OCI-LY1 (cell line): ENCODE measurements around the gene VWC2.

Source experiments
- H2AFZ ChIP-seq: fragments of 200-600 bp; sonication (generic), shearing (Covaris generic); 2 replicates; pipeline ENCODE4 v1.6.0; 2014; ENCODE audit warnings: antibody characterized with exemption, mild to moderate bottlenecking, low read length
- H3F3A ChIP-seq: fragments of 200-600 bp; sonication (generic), shearing (Covaris generic); 2 replicates; pipeline ENCODE4 v1.6.0; 2014; ENCODE audit warnings: mild to moderate bottlenecking, antibody characterized with exemption, low read length, moderate library complexity; ENCODE audit not compliant: insufficient read depth
- H3K27ac ChIP-seq: fragments of 200-600 bp; sonication (generic); 2 replicates; pipeline ENCODE4 v1.5.1; 2014; ENCODE audit warnings: low read length, mixed run types, mild to moderate bottlenecking, low read depth; ENCODE audit not compliant: poor library complexity, severe bottlenecking
- H3K27me3 ChIP-seq: fragments of 200-600 bp; sonication (generic); 2 replicates; pipeline ENCODE4 v1.6.0; 2014; ENCODE audit warnings: antibody characterized with exemption, mild to moderate bottlenecking, low read length, moderate library complexity; ENCODE audit not compliant: insufficient read depth
- H3K36me3 ChIP-seq: fragments of 200-600 bp; sonication (generic); 2 replicates; pipeline ENCODE4 v1.6.1; 2014; ENCODE audit warnings: mild to moderate bottlenecking, antibody characterized with exemption, low read length, moderate library complexity, mixed read lengths; ENCODE audit not compliant: insufficient read depth
- H3K4me1 ChIP-seq: fragments of 200-600 bp; sonication (generic); 2 replicates; pipeline ENCODE4 v1.5.1; 2014; ENCODE audit warnings: mild to moderate bottlenecking, low read length, moderate library complexity; ENCODE audit not compliant: insufficient read depth, severe bottlenecking
- H3K4me2 ChIP-seq: fragments of 200-600 bp; sonication (generic), shearing (Covaris generic); 2 replicates; pipeline ENCODE4 v1.6.1; 2014; ENCODE audit warnings: low read length
- H3K4me3 ChIP-seq: fragments of 200-600 bp; sonication (generic); 2 replicates; pipeline ENCODE4 v1.5.1; 2014; ENCODE audit warnings: low read length, low read depth, mild to moderate bottlenecking, mixed read lengths; ENCODE audit not compliant: poor library complexity, severe bottlenecking
- H3K79me2 ChIP-seq: fragments of 200-600 bp; shearing (Covaris generic); 2 replicates; pipeline ENCODE4 v1.6.1; 2016; ENCODE audit warnings: mixed run types, low read length, mixed read lengths; ENCODE audit not compliant: insufficient read depth
- H3K9ac ChIP-seq: fragments of 200-600 bp; sonication (generic), shearing (Covaris generic); 2 replicates; pipeline ENCODE4 v1.6.1; 2014; ENCODE audit warnings: mild to moderate bottlenecking, low read length, mixed read lengths
- H3K9me2 ChIP-seq: fragments of 200-600 bp; sonication (generic), shearing (Covaris generic); 2 replicates; pipeline ENCODE4 v1.6.1; 2014; ENCODE audit warnings: low read depth, mild to moderate bottlenecking, low read length, mixed read lengths
- H3K9me3 ChIP-seq: fragments of 200-600 bp; shearing (Covaris generic); 2 replicates; pipeline ENCODE4 v1.6.1; 2014; ENCODE audit warnings: low read length, mixed read lengths
- H4K20me1 ChIP-seq: fragments of 200-600 bp; sonication (generic), shearing (Covaris generic); 2 replicates; pipeline ENCODE4 v1.6.0; 2016; ENCODE audit warnings: mild to moderate bottlenecking, low read length; ENCODE audit not compliant: insufficient read depth
- CTCF ChIP-seq: fragments of 200-600 bp; sonication (generic), shearing (Covaris generic); IDR thresholded peaks from 2 replicates; pipeline ENCODE4 v1.5.1; 2017; ENCODE audit warnings: mild to moderate bottlenecking, antibody characterized with exemption, low read length, moderate library complexity, mixed read lengths
- EZH2 ChIP-seq: fragments of 200-600 bp; sonication (generic), shearing (Covaris generic); IDR thresholded peaks from 2 replicates; pipeline ENCODE4 v1.8.0; 2017; ENCODE audit warnings: borderline replicate concordance, mixed run types, mild to moderate bottlenecking, antibody characterized with exemption, low read length, moderate library complexity, mixed read lengths

Gene VWC2

GRCh38 chr7:49805371-49806007 is 32.1 kb downstream of the VWC2 start:
- Histone ChIP-seq H3K4me1 (no peaks in the 10 kb centered on the region), H3K79me2 (no peaks in the 10 kb centered on the region), H3K9me2 (no peaks in the 10 kb centered on the region), H3K9me3 (no peaks in the 10 kb centered on the region), H3K9ac (no peak overlapping the region), H2AFZ (no peak overlapping the region), H3K36me3 (no peaks in the 10 kb centered on the region), H4K20me1 (no peaks in the 10 kb centered on the region), H3K27me3 (no peaks in the 10 kb centered on the region), H3K4me2 (no peak overlapping the region), H3K4me3 (no peak overlapping the region), H3K27ac (no peak overlapping the region), H3F3A (no peaks in the 10 kb centered on the region)
- TF ChIP-seq CTCF (no peak), EZH2 (no peak)

- H4K20me1 ChIP-seq, result no peaks in the 10 kb centered on the region
- no peaks in the 10 kb centered on the region for H3K9me2 ChIP-seq
- H3F3A ChIP-seq, result no peaks in the 10 kb centered on the region
- no peak overlapping the region for H2AFZ ChIP-seq
- H3K27me3 ChIP-seq, result no peaks in the 10 kb centered on the region
- H3K4me3 ChIP-seq, result no peak overlapping the region
- no peaks in the 10 kb centered on the region for H3K9me3 ChIP-seq
- H3K79me2 ChIP-seq, result no peaks in the 10 kb centered on the region
- H3K9ac ChIP-seq, result no peak overlapping the region
- H3K4me2 ChIP-seq, result no peak overlapping the region
- no peak overlapping the region for H3K27ac ChIP-seq
- H3K36me3 ChIP-seq, result no peaks in the 10 kb centered on the region
- no peak for TF ChIP-seq EZH2
- no peak for TF ChIP-seq CTCF
- no peaks in the 10 kb centered on the region for H3K4me1 ChIP-seq
Measured at GRCh38 chr7:49812534-49812933, 39.1 kb downstream of the VWC2 start.

GRCh38 chr7:49817279-49817678 is 43.8 kb downstream of the VWC2 start:
- H3K4me1 ChIP-seq, result no peaks in the 10 kb centered on the region
- H3K27me3 ChIP-seq, result no peaks in the 10 kb centered on the region
- TF ChIP-seq EZH2 (no peak), CTCF (no peak)
- H3K27ac ChIP-seq, result no peak overlapping the region
- H3K9ac ChIP-seq, result no peak overlapping the region
- no peaks in the 10 kb centered on the region for H4K20me1 ChIP-seq
- no peak overlapping the region for H3K4me3 ChIP-seq
- H2AFZ ChIP-seq, result no peak overlapping the region
- no peaks in the 10 kb centered on the region for H3K79me2 ChIP-seq
- no peaks in the 10 kb centered on the region for H3K9me3 ChIP-seq
- no peaks in the 10 kb centered on the region for H3K36me3 ChIP-seq
- no peaks in the 10 kb centered on the region for H3F3A ChIP-seq
- no peak overlapping the region for H3K4me2 ChIP-seq
- H3K9me2 ChIP-seq, result no peaks in the 10 kb centered on the region
